H54 (cell line): Measurements from ENCODE around the gene ATP10A.

Source experiments
- DNase-seq: peaks from one replicate; pipeline ENCODE4 v3.0.0; 2011; ENCODE audit warnings: low spot score, mixed read lengths; ENCODE audit not compliant: insufficient read length
- FAIRE-seq: peaks from 3 replicates; lab custom pipeline; 2011; peaks lifted over from hg19 to GRCh38; lab: Jason Lieb, UNC
- POLR2A ChIP-seq: IDR thresholded peaks from 2 replicates; pipeline ENCODE4 v1.6.1; 2011; ENCODE audit warnings: low read depth, mild to moderate bottlenecking, low read length

Gene ATP10A

DNA sequence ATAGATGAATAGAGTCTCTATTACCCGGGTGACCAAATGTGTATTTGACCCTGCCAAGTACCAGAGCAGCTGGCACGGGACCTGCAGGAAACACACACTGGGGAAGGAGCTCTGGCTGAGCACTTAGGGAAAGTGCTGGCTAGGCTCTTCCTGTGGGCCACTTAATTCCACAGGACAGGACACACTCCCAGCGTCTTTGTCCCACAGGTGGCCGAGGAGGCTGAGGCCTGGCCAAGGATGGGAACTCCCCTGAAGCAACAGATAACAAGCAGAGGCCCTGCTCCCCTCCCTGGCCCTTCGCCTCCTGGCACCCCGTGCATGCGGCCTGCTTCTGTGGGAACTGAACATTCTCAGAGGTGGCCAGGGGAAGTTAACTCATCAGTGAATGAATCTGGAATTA is 180.8 kb downstream of the ATP10A start:
- no peak for FAIRE-seq
- TF ChIP-seq POLR2A: no peak
- DNase-seq: no peak

DNA sequence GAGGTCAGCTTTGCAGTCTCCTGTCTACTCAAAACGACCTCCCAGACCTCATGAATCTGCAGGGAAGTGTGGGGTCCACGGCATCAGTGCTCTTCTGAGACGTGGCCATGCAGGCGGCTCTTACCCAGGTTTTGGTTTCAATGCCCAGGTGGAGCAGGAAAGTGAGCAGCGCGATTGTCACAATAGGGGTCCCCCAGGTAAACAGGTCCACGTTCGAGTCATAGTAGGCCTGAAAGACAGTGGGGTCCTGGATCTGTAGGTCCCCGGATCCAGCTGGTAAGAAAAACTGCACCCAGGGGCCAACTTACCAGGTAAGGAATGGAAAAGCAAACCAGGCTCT is 182.5 kb downstream of the ATP10A start:
- no peak for FAIRE-seq
- TF ChIP-seq POLR2A: no peak
- no peak for DNase-seq

GRCh38 chr15:25679964-25680685 is 183.0 kb downstream of the ATP10A start:
- no peak for TF ChIP-seq POLR2A
- no peak for FAIRE-seq
- DNase-seq: no peak

GRCh38 chr15:25679492-25679891 is 183.6 kb downstream of the ATP10A start:
- no peak for TF ChIP-seq POLR2A
- no peak for DNase-seq
- FAIRE-seq: no peak

- DNase-seq (no peak), FAIRE-seq (no peak)
- TF ChIP-seq POLR2A: no peak
Observed at GRCh38 chr15:25678500-25678855, 184.6 kb downstream of the ATP10A start.

- FAIRE-seq (no peak), DNase-seq (no peak)
- TF ChIP-seq POLR2A: no peak
Observed at GRCh38 chr15:25677719-25678499, 185.2 kb downstream of the ATP10A start.

DNA sequence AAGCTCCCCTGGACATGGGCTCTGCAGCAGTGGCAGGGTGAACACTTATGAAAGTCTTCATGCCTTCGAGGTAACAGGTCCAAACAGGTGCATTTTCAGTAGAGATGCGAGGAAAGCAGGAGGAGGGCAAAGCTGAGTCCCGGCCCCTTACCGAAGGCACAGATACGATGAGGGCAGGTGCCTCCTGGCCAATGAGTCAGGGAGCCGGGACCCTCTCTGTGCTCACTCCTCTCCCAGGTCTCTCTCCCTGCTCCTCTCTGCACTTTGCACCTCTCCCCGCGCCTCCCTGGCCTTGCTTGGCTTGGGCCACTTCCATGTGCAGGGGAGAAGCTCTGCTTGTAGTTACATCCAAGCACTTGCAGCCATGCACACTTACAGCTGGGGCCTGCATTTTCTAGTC is 187.1 kb downstream of the ATP10A start:
- no peak for FAIRE-seq

DNA sequence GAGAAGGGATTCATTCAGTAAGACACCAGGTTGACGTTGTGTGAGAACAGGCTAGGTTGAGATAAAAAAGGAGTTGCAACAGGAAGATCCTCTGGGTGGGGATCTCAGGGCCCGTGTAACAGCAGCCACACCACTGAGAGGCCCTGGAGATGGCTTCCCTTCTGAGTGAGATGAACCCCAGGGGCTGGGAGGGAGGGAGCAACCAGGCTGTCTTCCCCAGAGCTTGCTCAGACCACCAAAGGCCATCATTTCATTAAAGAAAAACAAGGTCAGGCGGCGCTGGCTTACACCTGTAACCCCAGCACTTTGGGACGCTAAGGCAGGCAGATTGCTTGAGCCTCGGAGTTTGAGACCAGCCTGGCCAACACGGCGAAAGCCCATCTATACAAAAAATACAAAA is 187.7 kb downstream of the ATP10A start:
- no peak for FAIRE-seq
- no peak for TF ChIP-seq POLR2A

More for the DNA sequence above, 187.1 kb downstream of the ATP10A start:
- no peak for DNase-seq
- TF ChIP-seq POLR2A: no peak

GRCh38 chr15:25674913-25675312 is 188.2 kb downstream of the ATP10A start:
- FAIRE-seq (no peak), DNase-seq (no peak)
- no peak for TF ChIP-seq POLR2A

More for the DNA sequence above, 187.7 kb downstream of the ATP10A start:
- DNase-seq: no peak

- FAIRE-seq: no peak
- no peak for TF ChIP-seq POLR2A
- DNase-seq: no peak
Observed at GRCh38 chr15:25673972-25674371, 189.2 kb downstream of the ATP10A start.

- FAIRE-seq: no peak
- TF ChIP-seq POLR2A: no peak
- DNase-seq: no peak
Observed at GRCh38 chr15:25673351-25673750, 189.8 kb downstream of the ATP10A start.

DNA sequence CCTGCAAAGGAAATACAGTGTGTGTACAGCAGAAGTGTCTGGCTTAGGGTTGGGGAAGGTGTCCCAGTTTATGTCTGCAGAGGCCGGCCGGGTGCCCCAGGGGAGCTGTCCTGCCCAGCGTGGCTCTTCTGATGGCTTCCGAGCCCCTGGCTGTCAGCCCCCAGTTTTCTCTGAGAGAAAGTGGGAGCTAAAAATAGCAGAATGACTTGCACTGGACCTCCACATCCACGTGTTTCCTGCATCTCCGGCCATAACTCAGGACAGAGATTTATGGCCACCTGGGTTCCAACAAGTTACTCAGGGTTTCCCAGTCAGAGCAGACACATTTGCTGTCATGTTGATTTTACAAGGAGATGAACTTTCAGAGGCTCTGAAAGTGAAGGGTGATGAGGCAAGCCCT is 192.0 kb downstream of the ATP10A start:
- FAIRE-seq: no peak
- no peak for DNase-seq
- TF ChIP-seq POLR2A: no peak

DNA sequence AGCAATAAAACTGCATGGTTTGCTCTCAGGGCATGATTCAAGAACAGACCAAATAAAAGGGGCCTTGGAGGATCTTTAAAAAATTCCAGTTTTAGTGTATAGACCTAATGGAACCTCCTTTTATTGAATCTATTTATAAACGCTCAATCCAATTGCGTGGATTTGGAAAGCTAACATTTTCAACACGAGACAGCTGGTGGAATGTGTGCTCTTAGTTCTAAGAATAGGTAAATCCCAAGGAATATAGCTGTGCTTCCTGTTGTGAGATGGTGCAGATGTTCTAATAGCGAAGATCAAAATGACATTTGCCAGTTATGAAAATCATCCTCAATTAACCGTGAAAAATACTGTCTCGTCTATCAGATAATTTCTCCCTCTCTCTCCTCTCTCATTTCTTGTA is 192.5 kb downstream of the ATP10A start:
- no peak for FAIRE-seq
- DNase-seq: no peak
- no peak for TF ChIP-seq POLR2A

GRCh38 chr15:25670025-25670554 is 193.0 kb downstream of the ATP10A start:
- DNase-seq (no peak), FAIRE-seq (no peak)
- TF ChIP-seq POLR2A: no peak
